GM23248 (cell line): ENCODE data around the gene SPPL2C.

Source experiments
- EZH2 ChIP-seq: fragments of 200-600 bp; sonication (generic); IDR thresholded peaks from 2 replicates; pipeline ENCODE4 v1.6.1; 2018; ENCODE audit warnings: antibody characterized with exemption, mild to moderate bottlenecking; ENCODE audit not compliant: insufficient read depth, poor library complexity, severe bottlenecking
- EZH2phosphoT487 ChIP-seq: fragments of 200-600 bp; sonication (generic); IDR thresholded peaks from 2 replicates; pipeline ENCODE4 v1.6.1; 2018; ENCODE audit warnings: antibody characterized with exemption, moderate library complexity, mild to moderate bottlenecking, low read depth; ENCODE audit not compliant: insufficient read depth

GRCh38 chr17:45845376-45846185 is 900 bp downstream of the SPPL2C start:
- no peak for TF ChIP-seq EZH2phosphoT487
- no peak for TF ChIP-seq EZH2
